ENCODE measurements around the gene CBL. TPM values are rescaled to one million over a fixed set of nuclear protein-coding genes. Genes with fewer than 3 reads are reported as not detected.
A peak's percentile ranks its signal among the peaks of the same experiment; 100 is the strongest.

The CBL gene
- total RNA-seq, 2 experiments from 2014 or later, result 19.2 to 59.1 TPM

- Histone ChIP-seq H3K27ac (ENCODE audit: low read depth, low read length, poor library complexity, severe bottlenecking) (peak overlapping the region; percentile 9), H4K20me1 (ENCODE audit: insufficient read depth, low read length) (no peaks in the 10 kb centered on the region), H2AFZ (ENCODE audit: low read length) (no peak overlapping the region), H3K4me3 (ENCODE audit: low read depth, low read length, poor library complexity, severe bottlenecking) (no peak overlapping the region), H3K4me1 (ENCODE audit: insufficient read depth, low read length, poor library complexity, severe bottlenecking) (peaks cover 58% of the 10 kb centered on the region), H3K9me2 (ENCODE audit: insufficient read depth, low read length) (no peaks in the 10 kb centered on the region), H3K4me2 (ENCODE audit: low read length) (no peak overlapping the region), H3K9me3 (ENCODE audit: low read length) (no peaks in the 10 kb centered on the region), H3K79me2 (ENCODE audit: insufficient read depth, low read depth, low read length) (peaks cover 12% of the 10 kb centered on the region), H3K36me3 (ENCODE audit: insufficient read depth, low read length) (peaks cover 52% of the 10 kb centered on the region)
- intact Hi-C loops (cut with micrococcal nuclease; ENCODE audit: unreplicated experiment), result no loop called here
- BruUV-seq (replicated peaks), result no TSS peak
- no peak for DNase-seq (ENCODE audit: low spot score)
- ChIA-PET POLR2A (interaction anchor here (1.5 kb wide), 1 partner anchor 16 kb away, joined by 7 read pairs; no protein-coding TSS in a partner anchor), CTCF (ENCODE audit: unreplicated experiment) (interaction anchor here (1.2 kb wide), 2 partner anchors 16 to 17 kb away, joined by 4 to 5 read pairs; no protein-coding TSS in a partner anchor)
- TF ChIP-seq CTCF (conservative IDR thresholded peaks at IDR 0.05; ENCODE audit: low read length) (no peak), EZH2phosphoT487 (IDR thresholded peaks at IDR 0.05; ENCODE audit: borderline replicate concordance, low read depth, low read length) (no peak)
Measured at GRCh38 chr11:119357074-119357473, 150.9 kb downstream of the CBL start.

Small RNA genes lying within 50 kb of the gene (microRNA-seq; reads per million reads assigned to microRNA genes)
- gene MIR6756 (ENCODE audit: borderline replicate concordance), result not detected

Small RNA genes lying within 50 kb of the gene (small RNA-seq; reads per million reads assigned to genes)
- not detected for gene RF01225
- gene RNU6-262P, result not detected

Other genes with a start within 250 kb of the CBL start
- not detected in 2 replicates for gene FOXR1, start 234.6 kb upstream of the CBL start, total RNA-seq (2014; rRNA removed; shearing (Covaris generic))
- gene FOXR1, start 234.6 kb upstream of the CBL start, total RNA-seq (2022), result not detected in 2 replicates
- gene CENATAC, start 208.2 kb upstream of the CBL start, total RNA-seq (2014; rRNA removed; shearing (Covaris generic)), result 47.7 and 49.7 TPM in 2 replicates
- gene CENATAC, start 208.2 kb upstream of the CBL start, total RNA-seq (2022), result 48.1 and 60.6 TPM in 2 replicates
- gene RPS25, start 188.0 kb upstream of the CBL start, total RNA-seq (2014; rRNA removed; shearing (Covaris generic)), result 1,395 and 1,541 TPM in 2 replicates
- 1,648 and 1,680 TPM in 2 replicates for gene RPS25, start 188.0 kb upstream of the CBL start, total RNA-seq (2022)
- 49.3 and 64.3 TPM in 2 replicates for gene TRAPPC4, start 187.6 kb upstream of the CBL start, total RNA-seq (2014; rRNA removed; shearing (Covaris generic))
- 58.0 and 58.5 TPM in 2 replicates for gene TRAPPC4, start 187.6 kb upstream of the CBL start, total RNA-seq (2022)
- gene SLC37A4, start 175.5 kb upstream of the CBL start, total RNA-seq (2014; rRNA removed; shearing (Covaris generic)), result 14.5 and 14.8 TPM in 2 replicates
- gene SLC37A4, start 175.5 kb upstream of the CBL start, total RNA-seq (2022), result 16.6 and 20.5 TPM in 2 replicates
- 86.6 and 97.6 TPM in 2 replicates for gene HYOU1, start 149.1 kb upstream of the CBL start, total RNA-seq (2014; rRNA removed; shearing (Covaris generic))
- 112 and 117 TPM in 2 replicates for gene HYOU1, start 149.1 kb upstream of the CBL start, total RNA-seq (2022)
- 32.2 and 46.1 TPM in 2 replicates for gene VPS11, start 138.5 kb upstream of the CBL start, total RNA-seq (2014; rRNA removed; shearing (Covaris generic))
- gene VPS11, start 138.5 kb upstream of the CBL start, total RNA-seq (2022), result 23.3 and 25.7 TPM in 2 replicates
- gene HMBS, start 121.5 kb upstream of the CBL start, total RNA-seq (2014; rRNA removed; shearing (Covaris generic)), result 12.1 and 12.2 TPM in 2 replicates
- gene HMBS, start 121.5 kb upstream of the CBL start, total RNA-seq (2022), result 49.6 and 50.0 TPM in 2 replicates
- gene DPAGT1, start 104.5 kb upstream of the CBL start, total RNA-seq (2014; rRNA removed; shearing (Covaris generic)), result 31.7 and 35.8 TPM in 2 replicates
- gene DPAGT1, start 104.5 kb upstream of the CBL start, total RNA-seq (2022), result 72.4 and 83.4 TPM in 2 replicates
- 6.5 and 10.6 TPM in 2 replicates for gene C2CD2L, start 99.0 kb upstream of the CBL start, total RNA-seq (2014; rRNA removed; shearing (Covaris generic))
- gene C2CD2L, start 99.0 kb upstream of the CBL start, total RNA-seq (2022), result 19.0 and 19.9 TPM in 2 replicates
- 18.2 and 27.7 TPM in 2 replicates for gene HINFP, start 84.8 kb upstream of the CBL start, total RNA-seq (2014; rRNA removed; shearing (Covaris generic))
- gene HINFP, start 84.8 kb upstream of the CBL start, total RNA-seq (2022), result 29.6 and 30.8 TPM in 2 replicates
- gene ABCG4, start 57.3 kb upstream of the CBL start, total RNA-seq (2014; rRNA removed; shearing (Covaris generic)), result not detected in 2 replicates
- not detected in 2 replicates for gene ABCG4, start 57.3 kb upstream of the CBL start, total RNA-seq (2022)
- 2.1 and 2.8 TPM in 2 replicates for gene NLRX1, start 37.6 kb upstream of the CBL start, total RNA-seq (2014; rRNA removed; shearing (Covaris generic))
- 8.8 and 10.6 TPM in 2 replicates for gene NLRX1, start 37.6 kb upstream of the CBL start, total RNA-seq (2022)
- gene NHERF4, start 20.9 kb upstream of the CBL start, total RNA-seq (2014; rRNA removed; shearing (Covaris generic)), result not detected in 2 replicates
- gene NHERF4, start 20.9 kb upstream of the CBL start, total RNA-seq (2022), result not detected in 2 replicates
- 0.69 and 2.6 TPM in 2 replicates for gene MCAM, start 110.8 kb downstream of the CBL start, total RNA-seq (2014; rRNA removed; shearing (Covaris generic))
- gene MCAM, start 110.8 kb downstream of the CBL start, total RNA-seq (2022), result 1.3 and 3.2 TPM in 2 replicates
- gene RNF26, start 128.2 kb downstream of the CBL start, total RNA-seq (2014; rRNA removed; shearing (Covaris generic)), result 11.7 and 13.9 TPM in 2 replicates
- gene RNF26, start 128.2 kb downstream of the CBL start, total RNA-seq (2022), result 52.5 and 56.2 TPM in 2 replicates
- gene C1QTNF5, start 134.5 kb downstream of the CBL start, total RNA-seq (2014; rRNA removed; shearing (Covaris generic)), result not detected in 2 replicates
- gene C1QTNF5, start 134.5 kb downstream of the CBL start, total RNA-seq (2022), result not detected in 2 replicates
- gene MFRP, start 140.4 kb downstream of the CBL start, total RNA-seq (2014; rRNA removed; shearing (Covaris generic)), result not detected in 2 replicates
- gene MFRP, start 140.4 kb downstream of the CBL start, total RNA-seq (2022), result not detected in 2 replicates
- gene USP2, start 175.4 kb downstream of the CBL start, total RNA-seq (2014; rRNA removed; shearing (Covaris generic)), result 4.3 and 10.6 TPM in 2 replicates
- gene USP2, start 175.4 kb downstream of the CBL start, total RNA-seq (2022), result 20.6 and 24.5 TPM in 2 replicates
- gene THY1, start 216.8 kb downstream of the CBL start, total RNA-seq (2014; rRNA removed; shearing (Covaris generic)), result not detected in 2 replicates
- not detected in 2 replicates for gene THY1, start 216.8 kb downstream of the CBL start, total RNA-seq (2022)